ENCODE data around the gene NEXMIF.

DNA sequence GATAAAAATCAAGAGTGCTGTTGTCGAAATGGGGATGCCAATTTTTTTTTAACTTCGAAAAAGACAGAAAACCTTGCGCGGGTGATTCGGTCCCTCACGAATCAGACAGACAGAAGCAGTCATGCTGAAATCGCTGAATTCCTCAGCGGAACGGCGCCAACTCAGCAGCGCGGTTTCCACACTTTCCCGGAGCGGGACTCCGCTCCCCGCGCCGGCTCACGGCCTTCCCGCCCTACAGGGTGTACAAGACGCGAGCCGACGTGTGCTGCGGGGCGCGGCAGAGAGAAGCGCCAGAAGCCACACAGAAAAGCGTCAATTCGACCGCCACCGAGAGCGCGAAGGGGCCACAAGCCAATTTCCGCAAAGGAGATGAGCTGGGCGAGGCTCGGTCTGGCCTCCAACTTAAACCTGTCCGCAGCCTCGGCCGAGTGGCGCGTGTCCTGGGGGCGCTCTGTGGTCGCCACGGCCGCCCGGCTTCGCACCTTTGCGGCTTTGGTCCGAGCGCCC lies 1.3 kb downstream of the NEXMIF start:
- TF ChIP-seq CTCF (IDR thresholded peaks at IDR 0.05) = no peak
- TF ChIP-seq, protein P1, sequence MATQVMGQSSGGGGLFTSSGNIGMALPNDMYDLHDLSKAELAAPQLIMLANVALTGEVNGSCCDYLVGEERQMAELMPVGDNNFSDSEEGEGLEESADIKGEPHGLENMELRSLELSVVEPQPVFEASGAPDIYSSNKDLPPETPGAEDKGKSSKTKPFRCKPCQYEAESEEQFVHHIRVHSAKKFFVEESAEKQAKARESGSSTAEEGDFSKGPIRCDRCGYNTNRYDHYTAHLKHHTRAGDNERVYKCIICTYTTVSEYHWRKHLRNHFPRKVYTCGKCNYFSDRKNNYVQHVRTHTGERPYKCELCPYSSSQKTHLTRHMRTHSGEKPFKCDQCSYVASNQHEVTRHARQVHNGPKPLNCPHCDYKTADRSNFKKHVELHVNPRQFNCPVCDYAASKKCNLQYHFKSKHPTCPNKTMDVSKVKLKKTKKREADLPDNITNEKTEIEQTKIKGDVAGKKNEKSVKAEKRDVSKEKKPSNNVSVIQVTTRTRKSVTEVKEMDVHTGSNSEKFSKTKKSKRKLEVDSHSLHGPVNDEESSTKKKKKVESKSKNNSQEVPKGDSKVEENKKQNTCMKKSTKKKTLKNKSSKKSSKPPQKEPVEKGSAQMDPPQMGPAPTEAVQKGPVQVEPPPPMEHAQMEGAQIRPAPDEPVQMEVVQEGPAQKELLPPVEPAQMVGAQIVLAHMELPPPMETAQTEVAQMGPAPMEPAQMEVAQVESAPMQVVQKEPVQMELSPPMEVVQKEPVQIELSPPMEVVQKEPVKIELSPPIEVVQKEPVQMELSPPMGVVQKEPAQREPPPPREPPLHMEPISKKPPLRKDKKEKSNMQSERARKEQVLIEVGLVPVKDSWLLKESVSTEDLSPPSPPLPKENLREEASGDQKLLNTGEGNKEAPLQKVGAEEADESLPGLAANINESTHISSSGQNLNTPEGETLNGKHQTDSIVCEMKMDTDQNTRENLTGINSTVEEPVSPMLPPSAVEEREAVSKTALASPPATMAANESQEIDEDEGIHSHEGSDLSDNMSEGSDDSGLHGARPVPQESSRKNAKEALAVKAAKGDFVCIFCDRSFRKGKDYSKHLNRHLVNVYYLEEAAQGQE (IDR thresholded peaks at IDR 0.05; ENCODE audit: insufficient read depth in 1 of 2, low read depth in 2 of 2, low read length in 1 of 2) = no peak
- no peak for TF ChIP-seq POLR2AphosphoS5 (IDR thresholded peaks at IDR 0.05; ENCODE audit: low read depth, low read length)
- TF ChIP-seq SIN3A (IDR thresholded peaks at IDR 0.05; ENCODE audit: borderline replicate concordance, insufficient read depth, low read depth, low read length) = no peak
- TF ChIP-seq TCF7L2 (IDR thresholded peaks at IDR 0.05; ENCODE audit: low read depth, low read length) = no peak
